IMR-90 (cell line): Measurements from ENCODE around the gene NAXE. TPM values are rescaled to one million over a fixed set of nuclear protein-coding genes. Genes with fewer than 3 reads are reported as not detected.

ENCODE experiments used
- ATAC-seq: fragments of 200-7000 bp; cut with Tn5 transposase; 2 replicates; pipeline ENCODE4 v1.9.1; 2020; ENCODE audit warnings: low read depth, mild to moderate bottlenecking, moderate library complexity
- BruUV-seq: library from RNA; stranded (reverse); fragments of 400-500 nt; replicated peaks from 2 replicates; lab custom pipeline; 2021; lab: Mats Ljungman, UMichigan
- CTCF ChIA-PET: fragments of 300-600 bp; formaldehyde crosslinking; extraction: SDS; loops from one replicate; lab custom pipeline; 2021; ENCODE audit warnings: antibody characterized with exemption; lab: Yijun Ruan, JAX
- POLR2A ChIA-PET: fragments of 300-600 bp; sonication (Branson Sonifier 250); formaldehyde crosslinking; loops from one replicate; lab custom pipeline; 2022; ENCODE audit warnings: antibody characterized with exemption; ENCODE audit not compliant: unreplicated experiment; lab: Charles Lee
- DNase-seq: peaks from one replicate; pipeline ENCODE4 v3.0.0; 2013
- H2AFZ ChIP-seq: replicated peaks from 2 replicates; pipeline ENCODE3; 2013; ENCODE audit warnings: low read length, mild to moderate bottlenecking; ENCODE audit not compliant: poor library complexity
- H2AK5ac ChIP-seq: 2 replicates; pipeline ENCODE4 v1.6.1; 2013; ENCODE audit warnings: low read depth, low read length, inconsistent platforms
- H2AK9ac ChIP-seq: replicated peaks from 2 replicates; pipeline ENCODE3; 2013; ENCODE audit warnings: mild to moderate bottlenecking, low read depth, low read length, moderate library complexity; ENCODE audit not compliant: poor library complexity
- H2BK120ac ChIP-seq: 2 replicates; pipeline ENCODE4 v1.6.1; 2013; ENCODE audit warnings: low read depth, low read length, inconsistent platforms
- H2BK15ac ChIP-seq: 3 replicates; pipeline ENCODE4 v1.6.1; 2013; ENCODE audit warnings: low read depth, low read length, inconsistent platforms
- H2BK20ac ChIP-seq: 2 replicates; pipeline ENCODE4 v1.6.1; 2013; ENCODE audit warnings: low read depth, mild to moderate bottlenecking, inconsistent platforms, low read length, moderate library complexity
- H2BK5ac ChIP-seq: 2 replicates; pipeline ENCODE4 v1.6.1; 2013; ENCODE audit warnings: mild to moderate bottlenecking, low read depth, low read length, inconsistent platforms; ENCODE audit not compliant: poor library complexity, severe bottlenecking
- H3K14ac ChIP-seq: replicated peaks from 2 replicates; pipeline ENCODE4 v1.6.1; 2013; ENCODE audit warnings: low read depth, low read length, inconsistent platforms
- H3K18ac ChIP-seq: 2 replicates; pipeline ENCODE4 v1.6.1; 2013; ENCODE audit warnings: low read depth, low read length, control low read depth
- H3K23ac ChIP-seq: 2 replicates; pipeline ENCODE4 v1.6.1; 2013; ENCODE audit warnings: low read depth, low read length, inconsistent platforms
- H3K27ac ChIP-seq: 2 replicates; pipeline ENCODE4 v1.5.1; 2013; ENCODE audit warnings: mild to moderate bottlenecking, control low read depth, low read length; ENCODE audit not compliant: insufficient read depth
- H3K27me3 ChIP-seq: 2 replicates; pipeline ENCODE4 v1.6.1; 2013; ENCODE audit warnings: low read length; ENCODE audit not compliant: control insufficient read depth, insufficient read depth
- H3K36me3 ChIP-seq: 2 replicates; pipeline ENCODE4 v1.6.1; 2013; ENCODE audit warnings: low read length, mixed read lengths; ENCODE audit not compliant: control insufficient read depth, insufficient read depth
- H3K4ac ChIP-seq: 2 replicates; pipeline ENCODE4 v1.6.1; 2013; ENCODE audit warnings: low read depth, low read length, inconsistent platforms
- H3K4me1 ChIP-seq: 2 replicates; pipeline ENCODE4 v1.6.1; 2013; ENCODE audit warnings: low read length, mixed read lengths; ENCODE audit not compliant: control insufficient read depth, insufficient read depth
- H3K4me2 ChIP-seq: 2 replicates; pipeline ENCODE4 v1.6.1; 2013; ENCODE audit warnings: low read depth, mild to moderate bottlenecking, control low read depth, low read length, moderate library complexity
- H3K4me3 ChIP-seq: 2 replicates; pipeline ENCODE4 v1.5.1; 2013; ENCODE audit warnings: low read depth, mild to moderate bottlenecking, control low read depth, low read length, moderate library complexity; ENCODE audit not compliant: insufficient read depth
- H3K56ac ChIP-seq: 2 replicates; pipeline ENCODE4 v1.6.1; 2013; ENCODE audit warnings: low read length, inconsistent platforms; ENCODE audit not compliant: insufficient read depth; ENCODE audit errors: extremely low read depth
- H3K79me1 ChIP-seq, 2 experiments: 2 replicates each; pipeline ENCODE4 v1.6.1; 2013; ENCODE audit warnings: low read length in 2 of 2, inconsistent platforms in 1 of 2, low read depth in 1 of 2
- H3K9ac ChIP-seq: 2 replicates; pipeline ENCODE4 v1.6.1; 2013; ENCODE audit warnings: low read depth, low read length, control low read depth
- H3K9me1 ChIP-seq: 2 replicates; pipeline ENCODE4 v1.6.1; 2013; ENCODE audit warnings: low read length, inconsistent platforms; ENCODE audit not compliant: insufficient read depth
- H3K9me3 ChIP-seq: 2 replicates; pipeline ENCODE4 v1.6.1; 2013; ENCODE audit warnings: low read length; ENCODE audit not compliant: control insufficient read depth, insufficient read depth
- H4K20me1 ChIP-seq: 2 replicates; pipeline ENCODE4 v1.6.1; 2013; ENCODE audit warnings: low read length, inconsistent platforms; ENCODE audit not compliant: insufficient read depth
- H4K5ac ChIP-seq: 2 replicates; pipeline ENCODE4 v1.6.1; 2013; ENCODE audit warnings: mild to moderate bottlenecking, low read depth, low read length, control low read depth
- H4K8ac ChIP-seq, 2 experiments: 2 replicates each; pipeline ENCODE4 v1.6.1; 2013; ENCODE audit warnings: low read depth in 2 of 2, low read length in 2 of 2, control low read depth in 1 of 2, inconsistent platforms in 1 of 2
- H4K91ac ChIP-seq: 2 replicates; pipeline ENCODE4 v1.6.1; 2013; ENCODE audit warnings: low read depth, low read length, inconsistent platforms; ENCODE audit not compliant: insufficient read depth
- BHLHE40 ChIP-seq: fragments of 150-350 bp; IDR thresholded peaks from 2 replicates; pipeline ENCODE4 v1.6.1; 2016; ENCODE audit warnings: mild to moderate bottlenecking, low read depth, low read length
- CEBPB ChIP-seq: IDR thresholded peaks from 2 replicates; pipeline ENCODE4 v1.6.1; 2012; ENCODE audit warnings: low read depth, low read length, improper control_type of control experiment
- CHD1 ChIP-seq: IDR thresholded peaks from 2 replicates; pipeline ENCODE4 v1.6.1; 2012; ENCODE audit warnings: low read depth, low read length, improper control_type of control experiment
- CTCF ChIP-seq: conservative IDR thresholded peaks from 2 replicates; pipeline ENCODE4 v1.5.1; 2012; ENCODE audit warnings: mild to moderate bottlenecking, low read depth, low read length, improper control_type of control experiment
- ELK1 ChIP-seq: fragments of 150-350 bp; IDR thresholded peaks from 2 replicates; pipeline ENCODE4 v1.6.1; 2016; ENCODE audit warnings: low read depth, mild to moderate bottlenecking, low read length, moderate library complexity, borderline replicate concordance
- FOS ChIP-seq: fragments of 150-350 bp; IDR thresholded peaks from 2 replicates; pipeline ENCODE4 v1.6.1; 2016; ENCODE audit warnings: low read depth, low read length
- MAFK ChIP-seq: IDR thresholded peaks from 2 replicates; pipeline ENCODE4 v1.6.1; 2012; ENCODE audit warnings: low read depth, low read length, improper control_type of control experiment
- MAZ ChIP-seq: IDR thresholded peaks from 2 replicates; pipeline ENCODE4 v1.6.1; 2012; ENCODE audit warnings: low read depth, mild to moderate bottlenecking, low read length, improper control_type of control experiment, moderate library complexity, borderline replicate concordance
- MXI1 ChIP-seq: IDR thresholded peaks from 2 replicates; pipeline ENCODE4 v1.6.1; 2012; ENCODE audit warnings: low read depth, mild to moderate bottlenecking, low read length, moderate library complexity, borderline replicate concordance
- NFE2L2 ChIP-seq: fragments of 150-350 bp; IDR thresholded peaks from 2 replicates; pipeline ENCODE4 v1.6.1; 2016; ENCODE audit warnings: low read depth, mild to moderate bottlenecking, low read length
- POLR2A ChIP-seq: IDR thresholded peaks from 2 replicates; pipeline ENCODE4 v1.6.1; 2012; ENCODE audit warnings: mild to moderate bottlenecking, low read depth, low read length
- RAD21 ChIP-seq: IDR thresholded peaks from 2 replicates; pipeline ENCODE4 v1.6.1; 2012; ENCODE audit warnings: low read length, improper control_type of control experiment
- RCOR1 ChIP-seq: IDR thresholded peaks from 2 replicates; pipeline ENCODE4 v1.6.1; 2012; ENCODE audit warnings: mild to moderate bottlenecking, low read length, improper control_type of control experiment; ENCODE audit not compliant: insufficient replicate concordance
- RFX5 ChIP-seq: IDR thresholded peaks from 2 replicates; pipeline ENCODE4 v1.8.0; 2012; ENCODE audit warnings: low read depth, mild to moderate bottlenecking, low read length, moderate library complexity
- SMC3 ChIP-seq: fragments of 150-350 bp; IDR thresholded peaks from 2 replicates; pipeline ENCODE4 v1.6.1; 2016; ENCODE audit warnings: low read depth, mild to moderate bottlenecking, antibody characterized with exemption, low read length, moderate library complexity
- USF2 ChIP-seq: fragments of 150-350 bp; IDR thresholded peaks from 2 replicates; pipeline ENCODE4 v1.6.1; 2017; ENCODE audit warnings: mild to moderate bottlenecking, antibody characterized with exemption, low read length, low read depth
- WGBS, 2 experiments: methylation state at CpG; one replicate each; pipeline versions ENCODE4 v1.1.5 to v1.1.7; 2013; ENCODE audit warnings: missing lambda C conversion rate in 2 of 2; ENCODE audit not compliant: insufficient read length in 1 of 2; ENCODE audit errors: extremely low coverage in 2 of 2; 5-methylcytosine and 5-hydroxymethylcytosine counted together
- dilution Hi-C: fragments of 300-500 bp; cut with HindIII; formaldehyde crosslinking; loops from one replicate; pipeline ENCODE4 v1.14.3; 2018; ENCODE audit warnings: low sequenced_read_pairs; ENCODE audit not compliant: unreplicated experiment
- in situ Hi-C: fragments of 300-500 bp; cut with MboI; formaldehyde crosslinking; loops from 3 replicates; pipeline ENCODE4 v1.14.3; 2019; ENCODE audit warnings: low sequenced_read_pairs, inconsistent platforms, mixed read lengths
- intact Hi-C: fragments of 100-400 bp; cut with micrococcal nuclease; formaldehyde crosslinking; loops from 2 replicates; pipeline ENCODE4 v1.10.0; 2022
- polyA plus RNA-seq, 3 experiments: library from polyadenylated mRNA; depleted of rRNA; stranded (reverse); fragments of >200 nt; gene quantifications; 2 replicates each; pipeline ENCODE4 v1.2.3, GENCODE V29; 2012; ENCODE audit warnings: low replicate concordance in 1 of 3
- total RNA-seq: library from RNA; depleted of rRNA; stranded (reverse); fragments of >200 nt; gene quantifications from 2 replicates; pipeline ENCODE4 v1.2.3, GENCODE V29; 2012

NAXE gene
- total and polyA plus RNA-seq, 2 of the 4 experiments (the other 2 are of a cell fraction): 61.0 to 74.2 TPM

- DNase-seq (no peak), ATAC-seq (no peak)
- ChIA-PET CTCF (no interaction called here), POLR2A (no interaction called here)
- Histone ChIP-seq H4K20me1 (no peaks in the 10 kb centered on the region), H2BK20ac (no peak overlapping the region), H2BK5ac (no peak overlapping the region), H3K9ac (no peak overlapping the region), H3K56ac (no peak overlapping the region), H2AFZ (no peak overlapping the region), H3K4me2 (no peak overlapping the region), H3K4ac (no peak overlapping the region), H4K8ac (no peak overlapping the region), H3K9me3 (no peaks in the 10 kb centered on the region), H3K9me1 (peaks cover 4% of the 10 kb centered on the region; the same call in 1 of the 2 replicates), H2AK5ac (no peak overlapping the region), H3K14ac (no peak overlapping the region), H2BK120ac (no peak overlapping the region), H4K91ac (no peak overlapping the region), H4K5ac (no peak overlapping the region), H3K79me1 (0 out of 4 replicates have a peak, but pooled peaks cover 0 to 2% of the 10 kb centered on the region in 2 experiments), H2BK15ac (no peak overlapping the region), H3K36me3 (peaks cover 23% of the 10 kb centered on the region), H3K27ac (no peak overlapping the region), H3K18ac (no peak overlapping the region), H3K27me3 (no peaks in the 10 kb centered on the region), H3K23ac (no peak overlapping the region), H2AK9ac (no peak overlapping the region), H3K4me3 (no peak overlapping the region), H3K4me1 (no peaks in the 10 kb centered on the region)
- TF ChIP-seq CEBPB (no peak), CTCF (no peak), RFX5 (no peak), POLR2A (no peak), MAFK (no peak), SMC3 (no peak), MAZ (no peak), FOS (no peak), MXI1 (no peak), CHD1 (no peak), BHLHE40 (no peak), RCOR1 (no peak), USF2 (no peak), NFE2L2 (no peak), ELK1 (no peak), RAD21 (no peak)
- dilution Hi-C loops (no loop called here), in situ Hi-C loops (no loop called here), intact Hi-C loops (no loop called here)
- WGBS, 2 experiments: 100% methylated on average over 1 of the region's 1 CpG; no CpG with 5 or more reads in 1 of the 2 experiments
- no TSS peak for BruUV-seq
Observed at GRCh38 chr1:156543066-156543465, 48.5 kb upstream of the NAXE start.
